Measurements from ENCODE around the gene CD1E.
"Not testable (repeated sequence)": the region's sequence is repeated elsewhere in the genome, so short reads cannot be mapped to it uniquely, and the experiment has no call there.

Gene CD1E

DNA sequence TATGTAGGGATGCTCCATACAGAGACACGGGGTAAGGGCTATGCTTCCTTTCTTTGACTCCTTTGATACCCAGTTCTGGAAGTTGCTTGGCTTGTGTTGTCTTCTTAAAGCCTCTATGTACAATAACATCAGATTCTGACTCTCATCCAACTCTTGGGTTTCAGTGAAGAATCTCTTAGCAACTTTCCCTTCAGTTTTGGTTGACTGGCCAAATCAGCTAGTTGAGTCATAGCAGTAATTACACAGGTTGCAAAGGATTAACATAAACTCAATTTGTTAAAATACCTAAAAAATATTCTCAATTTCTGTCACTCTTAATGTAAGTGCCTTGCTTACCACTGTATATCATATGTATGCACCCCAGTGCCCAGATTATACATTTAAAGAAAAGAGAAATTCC, 9.2 kb downstream of the CD1E start:
- no peak for DNase-seq

DNA sequence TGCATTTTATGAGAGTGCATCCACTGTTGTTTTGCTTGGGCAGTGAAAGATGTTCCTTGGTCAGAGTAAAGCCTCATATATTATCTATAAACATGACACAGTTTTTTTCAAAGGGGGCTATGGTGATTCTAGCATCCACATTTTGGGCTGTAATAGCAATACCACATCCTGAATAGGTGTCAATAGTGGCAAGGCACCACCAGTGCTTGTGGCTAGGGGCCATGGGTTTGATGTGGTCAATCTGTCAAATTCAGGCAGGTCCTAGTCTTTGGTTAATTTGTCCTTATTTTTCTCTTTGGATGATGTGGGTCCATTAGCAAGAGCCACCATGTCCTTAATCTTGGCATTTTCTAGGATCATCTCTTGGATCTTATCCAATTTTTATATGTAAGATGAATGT, 13.1 kb downstream of the CD1E start:
- DNase-seq = no peak

DNA sequence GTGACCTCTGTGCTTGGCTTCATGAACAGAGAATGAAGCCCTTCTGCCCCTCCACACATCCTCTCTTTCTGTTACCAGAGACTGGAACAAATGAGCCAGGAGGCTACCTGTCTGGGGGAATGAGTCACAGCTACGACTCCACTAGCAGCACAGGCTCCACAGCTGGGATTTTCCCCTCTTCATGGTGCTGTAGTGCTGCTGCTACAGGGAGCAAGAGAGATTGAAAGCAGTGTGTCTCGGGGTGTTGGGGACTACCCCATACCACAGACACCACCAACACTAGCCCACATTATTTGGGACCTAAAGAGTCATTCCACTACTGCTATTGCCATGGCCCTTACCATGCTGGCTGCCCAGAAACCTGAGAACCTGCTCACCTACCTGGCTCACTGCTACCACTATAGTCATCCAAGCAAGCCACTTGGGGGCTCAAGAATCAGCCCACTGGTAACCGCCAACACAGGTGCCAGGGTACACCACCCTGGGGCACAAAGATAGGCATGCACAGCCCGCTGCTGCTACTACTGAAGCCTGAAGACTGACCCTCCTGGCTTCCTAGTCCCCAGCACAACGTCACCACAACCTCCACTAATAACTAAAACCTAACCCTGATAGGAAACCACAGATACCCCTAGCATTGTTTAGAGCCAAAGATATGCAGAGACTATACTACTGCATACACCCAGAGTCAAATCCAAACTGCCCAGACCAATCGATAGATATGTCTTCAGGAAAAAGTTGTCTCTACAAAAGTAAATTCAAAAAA, 17.7 kb downstream of the CD1E start:
- no peak for DNase-seq

DNA sequence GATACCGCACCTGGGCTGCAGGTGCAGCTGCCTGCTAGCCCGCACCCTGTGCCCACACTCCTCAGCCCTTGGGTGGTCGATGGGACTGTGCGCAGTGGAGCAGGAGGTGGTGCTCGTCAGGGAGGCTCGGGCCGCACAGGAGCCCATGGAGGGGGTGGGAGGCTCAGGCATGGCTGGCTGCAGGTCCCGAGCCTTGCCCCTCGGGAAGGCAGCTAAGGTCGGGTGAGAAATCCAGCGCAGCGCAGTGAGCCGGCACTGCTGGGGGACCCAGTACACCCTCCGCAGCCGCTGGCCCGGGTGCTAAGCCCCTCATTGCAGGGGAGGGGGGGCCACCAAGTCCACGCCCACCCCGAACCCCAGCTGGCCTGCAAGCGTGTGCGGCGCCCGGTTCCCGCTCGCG, 20.4 kb downstream of the CD1E start:
- DNase-seq = not testable (repeated sequence)

DNA sequence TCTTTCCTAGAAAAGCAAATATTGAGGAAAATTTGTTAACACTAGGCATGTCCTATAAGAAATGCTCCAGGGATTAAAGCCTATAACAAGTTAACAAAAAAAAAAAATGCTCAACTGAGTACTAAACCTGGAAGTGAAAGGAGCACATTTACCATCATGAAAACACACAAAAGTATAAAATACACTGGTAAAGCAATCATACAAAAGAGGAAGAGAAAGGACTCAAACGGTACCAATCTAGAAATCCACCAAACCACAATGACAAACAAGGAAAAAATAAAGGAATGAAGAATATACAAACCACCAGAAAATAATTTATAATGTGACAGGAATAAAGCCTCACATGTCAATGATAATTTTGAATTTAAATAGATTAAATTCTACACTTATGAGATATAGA, 21.2 kb downstream of the CD1E start:
- no peak for DNase-seq

DNA sequence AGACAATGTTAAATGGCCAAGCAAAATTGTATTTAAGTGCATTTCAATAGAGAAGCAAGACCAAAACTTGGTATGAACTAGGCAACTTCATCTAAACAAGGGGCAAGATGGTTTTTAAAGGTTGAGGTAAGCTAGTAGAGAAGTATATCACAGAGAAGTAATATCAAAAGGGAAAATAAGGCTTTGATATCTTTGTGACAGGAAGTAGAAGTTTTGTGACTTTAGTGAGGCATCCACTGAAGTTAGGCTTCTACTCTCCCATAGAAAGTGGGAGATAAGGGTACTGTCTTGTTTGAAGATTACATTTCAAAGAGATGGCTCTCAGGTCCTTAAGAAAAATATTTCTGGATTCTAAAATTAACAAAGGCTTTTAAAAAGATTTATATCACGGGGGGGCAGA, 36.6 kb downstream of the CD1E start:
- no peak for DNase-seq

DNA sequence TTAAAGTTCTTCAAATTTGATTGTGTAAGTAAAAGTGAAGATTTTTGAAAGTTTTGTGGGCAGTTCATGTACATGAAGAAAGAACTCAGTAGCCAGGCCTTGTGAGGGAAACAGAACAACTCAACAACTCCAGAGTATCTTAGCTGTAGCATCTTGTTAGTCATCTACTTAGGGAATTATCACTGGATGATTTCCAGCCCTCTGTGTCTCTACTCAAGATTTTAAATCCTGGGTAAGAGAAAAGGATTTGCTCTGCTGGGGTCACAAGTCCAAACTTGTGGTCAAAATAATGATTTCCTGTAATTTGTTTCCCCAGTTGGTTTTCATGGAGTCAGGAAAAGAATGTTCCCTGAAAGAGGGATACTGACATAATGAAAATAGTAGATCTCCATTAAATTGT, 37.4 kb downstream of the CD1E start:
- DNase-seq = no peak

DNA sequence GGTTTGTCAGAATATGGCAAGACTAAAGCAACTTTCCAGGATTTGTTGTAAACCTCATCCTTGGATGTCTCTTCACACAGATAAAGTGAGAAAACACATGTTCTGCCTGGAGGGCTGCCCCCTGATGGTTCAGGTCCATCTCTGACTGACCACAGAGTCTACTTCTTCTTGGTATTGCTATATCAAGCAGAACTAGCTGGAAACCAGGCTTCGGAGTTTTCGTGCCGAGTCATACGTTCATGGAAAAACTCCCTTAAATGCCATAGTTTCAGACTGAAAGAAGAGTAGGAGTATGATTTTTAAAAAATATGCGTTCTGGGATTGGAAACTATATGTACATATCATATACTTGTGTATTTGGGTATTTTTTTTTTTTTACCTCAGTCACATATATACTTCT, 39.8 kb downstream of the CD1E start:
- no peak for DNase-seq

DNA sequence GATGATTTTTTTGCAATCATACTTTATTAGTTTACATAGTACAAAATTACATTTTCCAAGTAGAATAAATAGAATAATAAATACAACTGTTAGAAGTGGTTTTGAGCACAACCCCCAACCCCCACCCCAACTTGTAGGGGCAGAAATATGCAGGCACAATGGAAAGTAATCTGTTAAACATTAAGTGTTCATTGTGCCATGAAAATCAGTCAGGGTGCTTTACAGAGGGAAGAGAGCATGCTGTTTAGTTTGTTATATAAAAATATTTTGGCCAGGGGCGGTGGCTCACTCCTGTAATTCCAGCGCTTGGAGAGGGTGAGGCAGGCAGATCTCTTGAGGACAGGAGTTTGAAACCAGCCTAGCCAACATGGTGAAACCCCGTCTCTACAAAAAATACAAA, 43.0 kb downstream of the CD1E start:
- no peak for DNase-seq

DNA sequence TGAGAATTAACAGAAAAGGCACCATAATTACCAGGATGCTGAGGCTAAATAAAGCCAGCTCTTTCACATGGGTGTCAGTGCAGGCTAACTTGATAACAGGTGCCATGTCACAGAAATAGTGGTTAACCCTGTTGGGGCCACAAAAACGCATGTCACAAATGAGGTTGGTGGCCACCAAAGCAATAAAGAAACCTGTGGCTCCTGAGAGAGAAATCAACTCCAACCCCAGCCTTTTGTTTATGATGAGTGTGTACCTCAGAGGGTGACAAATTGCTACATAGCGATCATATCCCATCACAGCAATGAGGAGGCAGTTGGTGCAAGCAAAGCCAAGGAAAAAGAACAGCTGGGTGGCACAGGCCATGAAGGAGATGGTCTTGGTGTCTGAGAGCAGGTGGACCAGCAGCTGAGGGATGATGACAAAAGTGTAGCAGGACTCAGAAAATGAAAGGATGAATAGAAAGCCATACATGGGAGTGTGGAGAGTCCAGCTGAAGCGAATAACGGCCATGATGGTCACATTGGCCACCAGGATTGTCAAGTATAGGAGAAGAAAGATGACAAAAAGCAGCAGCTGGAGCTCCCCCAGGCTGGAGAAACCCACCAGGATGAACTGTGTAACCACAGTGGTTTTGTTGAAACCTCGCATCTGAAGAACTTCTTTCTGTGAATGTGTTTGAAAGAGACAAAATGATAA, 45.3 kb downstream of the CD1E start, which contains the start of gene OR10T2:
OR10T2 (minus strand) TSS at position 649 of the 697 bp plus-strand sequence; CDS start at position 649, 0 bp downstream.
- no peak for DNase-seq

DNA sequence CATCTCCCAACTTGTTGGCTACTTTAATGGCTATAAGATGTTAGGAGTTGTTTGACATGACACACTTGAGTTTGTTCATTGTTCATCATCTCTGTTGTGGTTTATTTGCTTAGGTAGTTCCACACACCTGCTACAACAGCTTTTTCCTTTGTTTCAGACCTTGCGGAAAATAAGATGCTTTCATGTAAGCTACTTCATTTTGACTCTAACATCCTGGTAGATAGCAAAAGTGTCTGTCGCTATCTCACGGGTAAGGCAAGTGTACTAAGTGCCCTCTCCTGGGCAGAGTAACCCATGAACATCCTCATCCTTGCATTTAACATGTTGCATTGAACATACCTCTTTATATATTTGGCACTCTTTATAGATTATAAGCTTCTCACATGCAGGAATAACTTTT, 47.2 kb downstream of the CD1E start:
- no peak for DNase-seq

DNA sequence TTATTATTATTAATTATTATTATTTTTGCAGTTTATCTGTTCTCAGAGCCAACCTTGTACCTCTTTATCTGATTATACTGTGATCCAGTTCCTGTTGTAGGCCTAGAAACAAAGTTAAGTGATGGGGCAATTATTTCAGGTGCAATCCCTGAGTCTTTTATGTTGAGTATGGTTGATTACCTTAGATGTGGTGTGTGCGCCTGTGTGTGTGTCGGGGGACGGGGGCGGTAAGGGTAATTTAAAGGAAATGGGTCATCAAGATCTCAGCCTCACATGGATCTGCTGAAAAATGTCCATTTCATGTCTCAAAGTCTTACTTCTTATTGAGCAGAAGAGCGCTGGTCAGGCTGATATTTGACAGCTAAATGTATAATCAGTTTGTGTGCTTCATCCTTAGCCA, 53.4 kb downstream of the CD1E start:
- DNase-seq = no peak

Measured in NCI-H446 (cell line).